GM21367 (cell line): Measurements from ENCODE around the gene CRX.
"Not testable (repeated sequence)": the region's sequence is repeated elsewhere in the genome, so short reads cannot be mapped to it uniquely, and the experiment has no call there.

Experiments
- ATAC-seq: cut with Tn5 transposase; IDR thresholded peaks from one replicate; pipeline ENCODE4 v1.9.1; 2021; ENCODE audit not compliant: unreplicated experiment

CRX gene

GRCh38 chr19:47858646-47859285 lies 37.0 kb downstream of the CRX start, which contains the start of gene TPRX2:
TPRX2 (plus strand) TSS chr19:47859235; CDS start chr19:47859247, 12 bp downstream.
- not testable (repeated sequence) for ATAC-seq

- ATAC-seq = not testable (repeated sequence)
Measured at GRCh38 chr19:47859838-47860237, 38.1 kb downstream of the CRX start.

DNA sequence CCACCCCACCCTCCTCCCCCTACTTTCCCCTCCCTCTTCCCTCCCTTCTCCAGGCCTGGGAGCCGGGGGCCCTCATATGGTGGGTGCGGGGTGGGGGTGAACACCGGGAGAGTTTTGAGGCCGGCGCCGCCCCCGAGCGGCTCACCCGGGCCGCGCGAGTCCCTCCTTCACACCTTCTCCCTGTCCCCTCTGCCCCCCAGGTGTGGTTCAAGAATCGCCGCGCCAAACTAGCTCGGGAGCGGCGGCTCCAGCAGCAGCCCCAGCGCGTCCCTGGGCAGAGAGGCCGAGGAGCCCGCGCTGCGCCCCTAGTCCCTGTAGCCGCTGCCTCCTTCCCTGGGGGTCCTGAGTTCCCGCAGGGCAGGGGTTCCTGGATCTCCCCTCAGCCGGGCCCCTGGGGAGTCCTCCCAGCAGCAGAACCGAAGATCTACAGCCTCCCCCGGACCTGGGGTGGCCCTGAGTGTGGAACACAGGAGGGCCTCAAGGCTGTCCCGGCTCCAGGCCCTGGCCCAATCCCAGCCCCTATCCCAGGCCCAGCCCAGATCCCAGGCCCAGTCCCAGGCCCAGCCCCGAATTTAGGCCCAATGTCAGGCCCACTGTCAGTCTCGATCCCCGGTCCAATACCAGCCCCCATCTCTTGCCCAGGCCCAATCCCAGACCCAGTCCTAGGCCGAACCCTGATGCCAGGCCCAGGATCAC lies 39.0 kb downstream of the CRX start:
- no peak for ATAC-seq

DNA sequence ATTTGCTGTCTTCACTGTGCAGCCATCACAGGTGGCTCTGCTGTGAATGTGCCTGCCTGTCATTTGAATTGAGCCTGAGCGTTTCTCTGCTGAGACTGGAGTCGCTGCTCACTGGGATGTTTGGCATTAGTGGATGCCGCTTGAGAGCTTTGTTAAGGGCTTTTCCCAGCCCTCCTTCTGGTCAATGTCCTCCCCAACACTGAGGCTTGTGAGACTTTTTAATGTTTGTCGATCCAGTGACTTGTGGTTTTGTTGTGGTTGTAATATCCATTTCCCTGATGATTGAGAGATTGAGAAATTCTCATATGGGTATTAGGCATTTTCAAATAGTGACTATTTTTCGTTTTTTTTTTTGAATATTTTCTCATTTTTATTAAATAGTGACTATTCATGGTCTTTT lies 39.9 kb downstream of the CRX start:
- no peak for ATAC-seq

- ATAC-seq = no peak
Measured at GRCh38 chr19:47863514-47863936, 41.8 kb downstream of the CRX start.

- no peak for ATAC-seq
Measured at GRCh38 chr19:47865166-47865565, 43.4 kb downstream of the CRX start.

GRCh38 chr19:47878906-47879305 lies 57.2 kb downstream of the CRX start:
- ATAC-seq = no peak

DNA sequence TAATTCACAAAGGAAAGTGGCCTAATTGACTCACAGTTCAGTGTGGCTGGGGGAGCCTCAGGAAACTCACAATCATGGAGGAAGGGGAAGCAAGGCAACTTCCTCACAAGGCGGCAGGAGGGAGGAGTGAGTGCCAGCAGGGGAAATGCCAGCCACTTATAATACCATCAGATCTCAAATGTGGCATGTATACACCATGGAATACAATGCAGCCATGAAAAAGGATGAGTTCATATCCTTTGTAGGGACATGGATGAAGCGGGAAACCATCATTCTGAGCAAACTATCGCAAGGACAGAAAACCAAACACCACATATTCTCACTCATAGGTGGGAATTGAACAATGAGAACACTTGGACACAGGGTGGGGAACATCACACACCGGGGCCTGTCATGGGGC lies 57.6 kb downstream of the CRX start:
- ATAC-seq = not testable (repeated sequence)

GRCh38 chr19:47881757-47882156 lies 60.0 kb downstream of the CRX start:
- no peak for ATAC-seq

DNA sequence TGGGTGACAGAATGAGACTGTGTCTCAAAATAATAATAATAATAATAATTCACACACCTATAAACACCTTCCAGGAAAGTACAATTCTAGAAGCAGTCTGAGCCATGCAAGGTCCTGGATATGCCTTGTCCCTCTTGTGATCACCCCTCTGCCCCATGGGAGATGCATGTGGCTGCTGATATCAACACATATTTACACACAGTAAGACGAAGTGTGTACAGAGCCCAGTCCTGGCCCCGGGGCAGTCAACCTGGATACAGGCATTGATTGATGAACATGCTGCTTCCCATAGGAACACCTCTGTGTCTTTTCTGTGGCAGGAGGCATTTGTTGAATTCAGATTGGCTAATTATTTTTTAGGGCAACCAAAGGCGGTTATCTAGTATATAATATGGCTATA lies 61.2 kb downstream of the CRX start:
- no peak for ATAC-seq

DNA sequence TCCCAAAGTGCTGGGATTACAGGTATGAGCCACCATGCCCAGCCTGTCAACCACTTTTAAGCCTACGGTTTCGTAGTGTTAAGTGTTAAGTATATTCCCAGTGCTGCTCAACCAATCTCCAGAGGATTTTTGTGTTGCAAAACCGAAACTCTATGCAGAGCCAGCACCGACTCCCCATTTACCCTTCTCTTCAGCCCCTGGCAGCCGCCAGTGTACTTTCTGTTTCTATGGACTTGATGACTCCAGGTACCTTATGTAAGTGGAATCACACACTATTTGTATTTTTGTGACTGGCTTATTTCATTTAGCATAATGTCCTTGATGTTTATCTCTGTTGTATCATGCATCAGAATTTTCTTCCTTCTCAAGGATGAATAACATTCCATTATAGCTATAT lies 63.3 kb downstream of the CRX start:
- no peak for ATAC-seq

DNA sequence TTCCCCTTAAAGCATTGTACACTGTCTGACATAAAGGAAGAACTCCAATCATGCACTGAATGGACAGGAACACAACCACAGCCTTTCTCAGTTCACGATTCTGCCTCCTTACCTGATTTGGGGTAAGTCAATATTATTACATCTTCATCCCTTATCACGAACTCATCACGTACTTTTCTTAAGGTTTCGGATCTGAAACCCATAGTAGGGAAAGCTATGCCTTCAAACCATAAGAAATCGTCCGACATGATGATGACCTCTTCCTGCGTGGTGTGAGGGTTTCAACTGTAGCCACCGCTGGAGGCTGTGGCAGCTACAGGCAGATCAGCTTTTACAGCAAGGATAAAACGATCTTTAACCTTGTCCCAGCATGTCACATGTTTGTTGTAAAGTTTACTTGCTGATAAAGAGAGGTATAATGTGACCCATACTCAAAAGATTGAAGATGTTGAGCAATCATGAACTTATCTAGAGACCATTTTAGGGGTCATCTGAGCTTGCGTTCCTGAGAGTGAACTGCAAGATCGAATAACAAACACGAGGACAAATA lies 64.3 kb downstream of the CRX start, which contains the start of gene SULT2A1:
Gene SULT2A1, minus strand, starts transcription at position 306 of the 550 bp plus-strand sequence. Its CDS starts 58 bp downstream, at position 248.
- ATAC-seq = no peak

DNA sequence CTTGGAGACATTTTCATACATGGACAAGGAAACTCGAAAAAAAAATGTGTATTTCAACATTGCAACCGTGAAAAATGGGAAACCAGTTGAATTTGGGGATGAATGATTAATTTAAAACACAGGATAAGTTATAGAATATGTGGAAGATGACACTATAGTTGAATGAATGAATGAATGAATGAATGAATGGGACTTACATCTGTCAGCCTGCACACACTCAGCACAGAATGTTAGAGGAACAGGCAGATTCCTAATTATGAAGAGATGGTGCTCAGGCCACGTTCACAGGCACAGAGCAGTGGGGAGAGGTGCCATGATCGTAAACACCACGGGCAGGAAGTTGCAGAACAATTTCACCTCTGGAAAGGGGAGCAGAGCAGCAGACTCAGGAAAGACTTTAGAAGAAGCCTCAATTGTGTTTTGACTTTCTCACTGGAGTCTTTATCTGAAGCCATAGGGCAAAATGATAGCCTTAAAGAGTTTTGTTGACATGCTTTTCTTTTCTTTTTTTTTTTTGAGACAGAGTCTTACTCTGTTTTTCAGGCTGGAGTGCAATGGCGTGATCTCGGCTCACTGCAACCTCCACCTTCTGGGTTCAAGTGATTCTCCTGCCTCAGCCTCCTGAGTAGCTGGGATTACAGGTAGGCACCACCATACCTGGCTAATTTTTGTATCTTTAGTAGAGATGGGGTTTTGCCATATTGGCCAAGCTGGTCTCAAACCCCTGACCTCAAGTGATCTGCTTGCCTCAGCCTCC lies 69.3 kb downstream of the CRX start:
- no peak for ATAC-seq

- no peak for ATAC-seq
Measured at GRCh38 chr19:47891622-47891922, 69.8 kb downstream of the CRX start.

GRCh38 chr19:47891923-47892666 lies 70.4 kb downstream of the CRX start:
- no peak for ATAC-seq
